Measurements from ENCODE around the gene MICOS13. TPM values are rescaled to one million over a fixed set of nuclear protein-coding genes. Genes with fewer than 3 reads are reported as not detected.

Gene MICOS13
- total RNA-seq, 1 donor from 2014 or later = 23.6 TPM

DNA sequence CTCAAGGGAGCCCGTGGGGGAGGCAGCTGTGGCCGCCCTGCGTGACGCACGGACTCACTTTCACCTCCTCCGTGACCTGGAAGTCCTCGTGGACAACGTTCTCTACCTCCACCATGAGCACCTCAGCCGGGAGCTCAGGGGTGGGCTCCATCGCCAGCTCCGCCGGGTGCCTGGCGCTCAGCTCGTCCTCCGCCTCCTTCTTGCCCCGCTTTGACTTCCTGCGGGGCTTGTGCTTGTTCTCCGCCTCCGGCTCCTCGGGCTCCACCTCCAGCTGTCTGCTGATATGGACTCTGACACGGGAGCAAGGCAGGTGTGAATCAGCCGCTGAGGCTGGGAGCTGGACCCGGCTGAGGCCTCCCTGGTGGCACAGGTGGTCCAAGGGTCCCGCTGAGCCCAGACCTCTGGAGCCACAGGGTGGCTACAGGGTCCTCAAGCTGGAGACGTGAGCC lies 31.4 kb upstream of the MICOS13 start:
- no peak overlapping the region for H3K27ac Mint-ChIP-seq (ENCODE audit: unreplicated experiment)
- H3K9me3 Mint-ChIP-seq (ENCODE audit: unreplicated experiment) = no peaks in the 10 kb centered on the region
- H3K27me3 Mint-ChIP-seq (ENCODE audit: unreplicated experiment) = no peaks in the 10 kb centered on the region
- TF ChIP-seq, protein P1, sequence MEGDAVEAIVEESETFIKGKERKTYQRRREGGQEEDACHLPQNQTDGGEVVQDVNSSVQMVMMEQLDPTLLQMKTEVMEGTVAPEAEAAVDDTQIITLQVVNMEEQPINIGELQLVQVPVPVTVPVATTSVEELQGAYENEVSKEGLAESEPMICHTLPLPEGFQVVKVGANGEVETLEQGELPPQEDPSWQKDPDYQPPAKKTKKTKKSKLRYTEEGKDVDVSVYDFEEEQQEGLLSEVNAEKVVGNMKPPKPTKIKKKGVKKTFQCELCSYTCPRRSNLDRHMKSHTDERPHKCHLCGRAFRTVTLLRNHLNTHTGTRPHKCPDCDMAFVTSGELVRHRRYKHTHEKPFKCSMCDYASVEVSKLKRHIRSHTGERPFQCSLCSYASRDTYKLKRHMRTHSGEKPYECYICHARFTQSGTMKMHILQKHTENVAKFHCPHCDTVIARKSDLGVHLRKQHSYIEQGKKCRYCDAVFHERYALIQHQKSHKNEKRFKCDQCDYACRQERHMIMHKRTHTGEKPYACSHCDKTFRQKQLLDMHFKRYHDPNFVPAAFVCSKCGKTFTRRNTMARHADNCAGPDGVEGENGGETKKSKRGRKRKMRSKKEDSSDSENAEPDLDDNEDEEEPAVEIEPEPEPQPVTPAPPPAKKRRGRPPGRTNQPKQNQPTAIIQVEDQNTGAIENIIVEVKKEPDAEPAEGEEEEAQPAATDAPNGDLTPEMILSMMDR (IDR thresholded peaks at IDR 0.05; ENCODE audit: unreplicated experiment) = no peak
- H3K4me1 Mint-ChIP-seq (ENCODE audit: unreplicated experiment) = no peaks in the 10 kb centered on the region
- H3K4me3 Mint-ChIP-seq (ENCODE audit: unreplicated experiment) = no peak overlapping the region
- H3K36me3 Mint-ChIP-seq (ENCODE audit: low read depth, unreplicated experiment) = peaks cover 11% of the 10 kb centered on the region
- DNase-seq (ENCODE audit: low spot score) = no peak

DNA sequence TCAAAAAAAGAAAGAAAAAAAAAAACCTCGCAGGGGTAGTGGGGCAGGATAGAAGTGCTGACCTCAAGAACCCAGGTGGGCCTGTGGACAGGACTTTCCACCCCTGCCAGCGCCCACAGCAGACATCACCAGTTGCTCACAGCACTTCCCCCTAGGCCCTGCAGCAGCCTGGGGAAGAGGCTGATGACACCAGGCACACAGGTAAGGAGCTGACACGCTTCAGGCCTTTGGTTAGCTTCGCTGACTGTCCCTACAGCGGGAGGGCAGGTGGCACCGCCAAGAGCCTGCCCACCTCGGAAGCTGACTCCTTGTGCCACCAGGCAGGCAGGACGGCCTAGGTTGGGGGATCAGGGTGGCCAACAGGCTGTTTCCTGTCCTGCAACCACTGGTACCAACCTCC lies 30.7 kb upstream of the MICOS13 start:
- Mint-ChIP-seq H3K27me3 (ENCODE audit: unreplicated experiment) (no peaks in the 10 kb centered on the region), H3K4me3 (ENCODE audit: unreplicated experiment) (no peak overlapping the region), H3K27ac (ENCODE audit: unreplicated experiment) (no peak overlapping the region), H3K4me1 (ENCODE audit: unreplicated experiment) (no peaks in the 10 kb centered on the region), H3K9me3 (ENCODE audit: unreplicated experiment) (no peaks in the 10 kb centered on the region), H3K36me3 (ENCODE audit: low read depth, unreplicated experiment) (peaks cover 15% of the 10 kb centered on the region)
- TF ChIP-seq, protein P1 (IDR thresholded peaks at IDR 0.05; ENCODE audit: unreplicated experiment) = no peak
- DNase-seq (ENCODE audit: low spot score) = no peak

DNA sequence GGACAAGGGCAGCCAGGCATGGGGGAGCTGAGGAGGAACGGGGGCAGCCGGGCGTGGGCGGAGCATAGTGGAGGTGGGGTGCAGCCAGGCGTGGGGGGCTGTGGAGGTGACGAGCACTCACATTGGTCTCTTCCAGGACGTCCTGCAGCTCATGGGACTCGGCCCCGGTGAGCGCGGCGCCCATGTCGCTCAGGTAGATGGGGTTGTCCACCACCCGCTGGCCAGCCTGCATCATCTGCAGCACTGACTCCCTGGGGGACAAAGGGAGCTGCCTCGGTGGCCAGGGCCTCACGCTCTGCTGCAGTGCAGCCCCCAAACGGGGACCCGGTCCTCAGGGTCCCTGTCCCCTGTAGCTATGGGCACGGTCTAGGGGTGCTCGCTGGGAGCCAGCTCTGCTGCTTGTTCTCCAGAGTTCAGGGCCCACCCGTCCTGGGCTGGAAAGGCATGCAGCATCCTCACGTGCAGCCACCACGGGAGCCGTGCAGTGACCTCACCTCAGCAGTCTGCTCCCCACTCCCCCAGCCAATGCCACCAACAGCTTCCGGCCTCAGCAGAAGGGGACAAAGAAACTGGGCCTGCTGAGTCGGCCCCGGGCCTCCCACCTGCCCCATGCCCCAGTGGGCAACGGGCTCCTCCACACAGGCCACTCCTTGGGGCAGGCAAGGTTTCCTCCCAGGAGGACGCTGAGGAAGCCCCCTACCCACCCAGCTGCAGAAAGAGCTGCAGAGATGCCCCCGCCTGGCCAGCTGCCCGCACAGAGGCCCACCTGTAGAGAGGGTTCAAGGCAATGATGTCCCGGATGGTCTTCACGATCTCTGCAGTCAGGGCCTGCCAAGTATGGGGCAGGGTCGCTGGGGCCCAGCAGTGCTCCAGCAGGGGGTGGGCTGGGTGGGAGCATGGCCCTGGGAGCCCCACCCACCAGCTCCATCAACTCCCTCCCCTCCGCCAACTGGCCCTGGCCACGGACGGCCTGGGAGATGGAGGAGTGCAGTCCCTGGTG lies 27.6 kb upstream of the MICOS13 start:
- no peaks in the 10 kb centered on the region for H3K4me1 Mint-ChIP-seq (ENCODE audit: unreplicated experiment)
- no peak overlapping the region for H3K27ac Mint-ChIP-seq (ENCODE audit: unreplicated experiment)
- DNase-seq (ENCODE audit: low spot score) = no peak
- no peak overlapping the region for H3K4me3 Mint-ChIP-seq (ENCODE audit: unreplicated experiment)
- H3K36me3 Mint-ChIP-seq (ENCODE audit: low read depth, unreplicated experiment) = peaks cover 18% of the 10 kb centered on the region
- H3K27me3 Mint-ChIP-seq (ENCODE audit: unreplicated experiment) = peaks cover 1% of the 10 kb centered on the region
- H3K9me3 Mint-ChIP-seq (ENCODE audit: unreplicated experiment) = no peaks in the 10 kb centered on the region
- TF ChIP-seq, protein P1 (IDR thresholded peaks at IDR 0.05; ENCODE audit: unreplicated experiment) = no peak

DNA sequence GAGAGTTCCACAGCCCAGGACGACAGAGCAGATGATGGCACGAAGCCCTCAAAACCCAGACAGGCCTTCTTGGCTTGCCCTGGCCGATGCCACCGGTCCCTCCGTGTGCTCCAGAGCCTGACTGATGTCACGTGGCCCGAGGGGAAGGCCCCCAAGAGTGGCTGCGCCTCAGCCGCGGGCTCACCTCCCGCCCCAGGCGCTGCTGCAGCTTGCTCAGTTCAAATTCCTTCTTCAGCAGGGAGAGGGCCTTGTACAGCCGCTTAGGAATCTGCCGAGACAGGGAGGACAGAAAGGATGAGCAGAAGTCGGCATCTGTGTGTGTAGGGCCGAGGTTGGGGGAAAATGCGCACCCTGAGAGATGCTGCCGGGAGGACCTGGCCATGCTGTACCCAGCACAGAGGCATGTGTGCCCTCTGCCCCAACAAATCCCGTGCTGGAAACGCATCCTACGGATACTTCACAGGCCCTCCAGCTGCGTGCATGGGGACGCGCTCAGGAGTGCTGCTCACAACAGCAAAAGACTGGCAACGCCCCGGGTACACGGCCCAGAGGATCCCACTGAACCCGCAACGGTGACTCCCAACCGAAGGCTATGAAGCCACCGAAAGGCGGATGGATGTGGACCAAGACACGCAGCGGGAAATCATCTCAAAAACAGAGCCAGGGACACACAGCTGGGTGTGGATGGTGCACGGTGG lies 26.7 kb upstream of the MICOS13 start:
- TF ChIP-seq, protein P1 (IDR thresholded peaks at IDR 0.05; ENCODE audit: unreplicated experiment) = no peak
- H3K27ac Mint-ChIP-seq (ENCODE audit: unreplicated experiment) = no peak overlapping the region
- no peaks in the 10 kb centered on the region for H3K4me1 Mint-ChIP-seq (ENCODE audit: unreplicated experiment)
- peaks cover 15% of the 10 kb centered on the region for H3K36me3 Mint-ChIP-seq (ENCODE audit: low read depth, unreplicated experiment)
- DNase-seq (ENCODE audit: low spot score) = no peak
- no peaks in the 10 kb centered on the region for H3K9me3 Mint-ChIP-seq (ENCODE audit: unreplicated experiment)
- H3K4me3 Mint-ChIP-seq (ENCODE audit: unreplicated experiment) = no peak overlapping the region
- peaks cover 1% of the 10 kb centered on the region for H3K27me3 Mint-ChIP-seq (ENCODE audit: unreplicated experiment)
